ENCODE results near the gene NT5DC1.

GRCh38 chr6:116286773-116287358 is 186.2 kb downstream of the NT5DC1 start:
- no peak for TF ChIP-seq POLR2AphosphoS5 (IDR thresholded peaks at IDR 0.05)
- no peak for TF ChIP-seq CTCF (IDR thresholded peaks at IDR 0.05 in 8 of 11, conservative IDR thresholded peaks at IDR 0.05 in 3 of 11)

Measured in spleen (tissue), 7 donors.